GM18873 (cell line): Measurements from ENCODE around the gene CELSR3.
A peak's percentile ranks its signal among the peaks of the same experiment; 100 is the strongest.

Experiments used
- ATAC-seq: cut with Tn5 transposase; IDR thresholded peaks from one replicate; pipeline ENCODE4 v1.9.1; 2021; ENCODE audit warnings: mild to moderate bottlenecking, moderate library complexity, moderate number of reproducible peaks; ENCODE audit not compliant: unreplicated experiment, low FRiP score

Gene CELSR3

DNA sequence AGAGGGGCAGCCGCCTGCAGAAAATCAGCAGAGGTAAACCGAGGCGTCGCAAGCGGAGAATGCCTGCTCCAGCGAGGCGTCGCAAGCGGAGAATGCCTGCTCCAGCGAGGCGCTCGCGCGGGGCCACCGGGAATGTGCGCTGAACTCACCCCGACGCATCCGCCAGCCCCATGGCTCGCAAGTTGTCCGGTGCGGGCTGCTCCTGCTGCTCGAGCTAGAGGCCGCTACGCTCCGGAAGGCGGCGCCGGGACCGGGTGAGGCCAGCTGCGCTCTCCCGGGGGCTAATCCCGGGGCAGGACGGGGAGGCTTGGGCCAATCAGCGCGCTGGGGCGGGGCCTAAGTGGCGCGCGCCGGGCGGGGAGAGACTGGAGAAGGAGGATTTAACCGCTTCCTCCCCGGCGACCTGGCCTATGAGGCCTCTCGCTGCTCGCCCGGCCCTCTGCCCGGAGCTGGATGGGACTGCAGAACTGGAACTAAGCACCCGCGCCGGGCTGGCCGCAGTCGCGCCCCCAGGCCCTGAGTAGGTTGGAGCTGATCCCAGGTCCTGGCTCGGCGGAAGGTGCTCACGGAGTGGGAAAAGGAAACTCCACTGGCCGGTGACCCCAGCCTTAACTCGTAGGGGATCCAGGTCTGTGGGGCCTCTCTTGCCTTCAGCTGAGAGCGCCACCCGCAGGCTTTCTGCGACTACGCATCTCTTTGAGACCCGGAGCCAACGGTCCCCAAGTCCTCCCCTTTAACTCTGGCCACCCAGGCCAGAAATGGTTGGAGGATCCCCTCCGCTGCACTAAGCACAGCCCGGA is 27.3 kb downstream of the CELSR3 start, which contains the start of gene SLC26A6:
TSS of gene SLC26A6 (minus strand) at position 240 of the 800 bp plus-strand sequence. CDS start at position 172, 68 bp downstream.
- ATAC-seq: peak; percentile 75

DNA sequence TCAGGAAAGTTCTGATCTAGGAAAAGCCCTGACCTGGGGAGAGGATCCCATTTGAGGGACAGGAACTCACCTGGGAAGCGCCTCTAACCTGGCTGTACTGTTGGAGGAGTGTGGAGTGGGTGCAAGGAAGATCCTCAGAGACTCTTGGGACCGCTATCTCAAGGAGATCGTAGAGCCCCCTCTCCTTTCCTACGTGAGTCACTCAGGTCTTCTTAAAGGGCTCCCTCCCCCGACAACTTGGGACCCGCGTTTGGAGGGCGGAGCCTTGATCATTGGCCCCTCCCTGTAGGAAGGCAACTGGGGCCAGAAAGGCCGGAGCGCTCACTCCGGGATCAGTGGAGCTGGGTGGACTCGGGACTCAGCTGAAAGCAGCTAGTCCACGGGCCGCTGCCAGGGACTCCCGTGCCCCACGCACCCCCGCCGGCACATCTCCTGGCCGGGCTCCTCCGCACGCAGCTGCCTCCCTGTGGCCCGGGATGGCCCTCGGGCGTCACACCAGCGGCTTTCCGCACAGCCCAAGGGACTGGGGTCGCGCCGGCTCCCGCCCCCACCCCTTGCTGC is 27.9 kb downstream of the CELSR3 start:
- peak; percentile 9 for ATAC-seq

DNA sequence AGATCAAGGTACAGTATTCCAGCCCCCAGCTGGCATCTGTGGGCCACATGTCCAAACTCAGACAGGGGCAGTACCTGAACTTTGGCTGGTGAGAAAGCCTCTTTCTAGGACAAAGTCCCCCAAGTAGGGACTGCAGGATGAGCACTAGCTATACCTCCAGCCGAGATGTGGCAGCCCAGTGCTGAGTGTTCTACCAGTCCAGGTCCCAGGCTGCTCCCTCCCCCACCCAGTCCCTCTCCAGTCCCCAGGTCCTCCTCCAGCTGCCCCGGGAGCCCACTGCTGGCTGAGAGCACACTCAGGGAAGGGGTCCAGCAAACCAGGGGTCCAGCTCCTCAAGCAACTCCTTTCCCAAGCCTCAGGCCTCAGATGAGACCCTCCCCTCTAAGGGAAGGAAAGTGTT is 28.9 kb downstream of the CELSR3 start:
- ATAC-seq: no peak

DNA sequence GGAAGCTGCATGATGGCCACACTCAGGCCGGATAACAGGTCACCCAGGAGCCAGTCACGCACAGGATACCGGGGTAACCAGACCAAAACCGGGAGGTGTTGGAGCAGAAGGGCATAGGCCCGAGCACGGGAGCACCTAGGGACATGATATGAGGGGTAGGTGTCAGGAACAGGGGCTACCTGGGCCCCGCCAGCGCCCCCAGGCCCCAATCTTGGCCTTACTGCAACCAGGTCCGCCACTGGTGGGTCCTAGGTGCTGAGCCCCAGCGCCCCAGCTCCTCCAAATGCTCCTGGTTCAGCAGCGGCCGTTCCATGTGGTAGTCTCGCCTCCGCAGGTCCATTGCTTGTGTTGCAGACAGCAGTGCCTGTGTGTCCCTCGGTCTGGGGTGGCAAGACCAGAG is 29.4 kb downstream of the CELSR3 start:
- no peak for ATAC-seq

DNA sequence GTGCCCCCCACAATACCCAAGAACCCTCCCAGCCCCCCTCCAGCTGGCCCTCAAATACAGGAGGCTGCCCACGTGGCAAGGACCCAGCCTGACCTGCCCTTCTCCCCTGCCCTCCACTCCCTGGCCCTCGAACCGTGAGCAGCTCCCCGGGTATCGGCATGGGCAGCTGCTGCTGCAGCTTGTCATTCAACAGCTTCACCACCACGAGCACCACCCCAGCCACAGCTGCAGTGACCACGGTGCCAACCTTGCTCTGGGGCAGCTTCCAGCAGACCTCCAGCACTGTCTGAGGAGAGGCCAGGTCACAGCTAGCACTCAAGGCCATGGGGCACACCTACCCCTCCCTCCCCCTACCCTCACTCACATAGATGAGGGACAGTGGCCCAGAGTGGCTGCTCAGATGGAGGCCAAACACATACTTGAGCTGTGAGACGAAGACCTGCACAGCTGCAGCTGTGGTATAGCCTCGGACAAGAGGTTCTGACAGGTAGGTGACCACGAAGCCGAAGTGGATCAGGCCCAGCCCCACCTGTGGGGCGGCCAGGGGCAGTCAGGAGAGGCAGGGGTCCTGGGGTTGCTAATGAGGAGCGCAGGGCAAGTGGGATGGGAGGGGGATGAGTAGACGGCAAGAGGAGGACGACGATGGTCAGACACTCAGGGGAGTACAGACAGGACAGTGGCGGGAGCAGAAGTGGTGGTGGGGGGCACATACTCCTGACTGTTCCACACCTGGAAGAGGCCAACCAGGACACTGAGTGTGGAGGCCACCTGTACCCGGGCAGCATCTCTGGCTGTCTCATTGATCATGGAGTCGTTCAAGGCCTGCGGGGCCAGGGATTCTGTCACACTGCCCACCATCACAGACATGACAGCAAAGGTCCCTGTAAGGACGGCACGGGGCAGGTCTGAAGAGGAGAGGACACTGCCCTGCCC is 30.9 kb downstream of the CELSR3 start:
- ATAC-seq: no peak

DNA sequence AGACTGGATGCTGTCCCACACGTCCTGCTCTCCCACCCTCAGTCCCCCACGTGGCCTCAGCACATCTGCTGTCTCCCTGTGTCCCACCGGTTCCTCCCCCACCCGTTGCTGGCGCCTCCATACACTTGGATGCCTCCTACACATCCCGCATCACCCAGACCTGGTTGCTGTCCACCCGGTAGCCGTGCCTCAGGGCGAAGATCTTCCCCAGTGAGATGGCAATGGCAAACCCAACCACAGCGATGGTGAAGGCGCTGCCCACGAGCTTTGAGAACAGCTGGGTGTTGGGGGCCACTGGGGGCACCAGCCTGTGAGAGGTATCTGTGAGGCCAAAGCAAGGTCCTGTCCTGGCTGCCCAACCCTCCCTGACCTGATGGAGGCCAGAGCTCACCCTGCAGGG is 31.9 kb downstream of the CELSR3 start:
- no peak for ATAC-seq

DNA sequence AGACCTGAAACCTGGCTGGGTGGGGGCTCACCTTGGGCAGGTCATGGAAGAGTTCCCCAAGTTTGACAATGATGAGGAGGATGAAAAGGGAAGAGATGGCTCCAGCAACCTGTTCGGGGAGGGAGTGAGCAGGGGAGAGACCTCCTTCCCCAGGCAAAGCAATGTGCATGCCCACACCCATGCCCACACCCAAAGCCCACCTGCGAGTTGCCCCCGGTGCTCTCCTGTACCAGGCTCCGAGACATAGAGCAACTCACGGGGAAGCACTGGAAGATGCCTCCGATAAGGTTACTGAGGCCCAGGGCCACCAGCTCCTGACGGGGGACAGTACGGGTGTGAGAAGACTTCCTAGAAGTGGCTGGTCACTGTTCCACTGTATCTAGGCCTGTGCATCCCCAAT is 32.3 kb downstream of the CELSR3 start:
- no peak for ATAC-seq

DNA sequence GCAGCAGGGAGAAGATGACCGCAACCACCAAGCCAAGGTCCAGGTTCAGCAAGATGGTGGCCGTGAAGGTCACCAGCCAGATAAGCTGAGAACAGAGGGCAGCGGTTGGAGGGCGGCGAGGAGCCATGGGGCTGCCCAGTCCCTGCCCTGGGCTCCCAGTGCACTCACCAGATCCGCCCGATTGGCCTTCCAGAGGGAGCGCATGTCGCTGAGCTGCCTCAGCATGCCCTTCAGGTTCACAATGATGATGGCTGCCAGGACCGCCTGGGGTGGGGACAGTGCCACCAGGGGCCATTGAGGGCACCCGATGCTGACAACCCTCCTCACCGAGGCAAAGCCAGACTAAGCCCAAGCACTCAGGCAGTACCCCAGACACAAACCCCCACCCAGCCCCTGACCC is 32.8 kb downstream of the CELSR3 start:
- no peak for ATAC-seq

DNA sequence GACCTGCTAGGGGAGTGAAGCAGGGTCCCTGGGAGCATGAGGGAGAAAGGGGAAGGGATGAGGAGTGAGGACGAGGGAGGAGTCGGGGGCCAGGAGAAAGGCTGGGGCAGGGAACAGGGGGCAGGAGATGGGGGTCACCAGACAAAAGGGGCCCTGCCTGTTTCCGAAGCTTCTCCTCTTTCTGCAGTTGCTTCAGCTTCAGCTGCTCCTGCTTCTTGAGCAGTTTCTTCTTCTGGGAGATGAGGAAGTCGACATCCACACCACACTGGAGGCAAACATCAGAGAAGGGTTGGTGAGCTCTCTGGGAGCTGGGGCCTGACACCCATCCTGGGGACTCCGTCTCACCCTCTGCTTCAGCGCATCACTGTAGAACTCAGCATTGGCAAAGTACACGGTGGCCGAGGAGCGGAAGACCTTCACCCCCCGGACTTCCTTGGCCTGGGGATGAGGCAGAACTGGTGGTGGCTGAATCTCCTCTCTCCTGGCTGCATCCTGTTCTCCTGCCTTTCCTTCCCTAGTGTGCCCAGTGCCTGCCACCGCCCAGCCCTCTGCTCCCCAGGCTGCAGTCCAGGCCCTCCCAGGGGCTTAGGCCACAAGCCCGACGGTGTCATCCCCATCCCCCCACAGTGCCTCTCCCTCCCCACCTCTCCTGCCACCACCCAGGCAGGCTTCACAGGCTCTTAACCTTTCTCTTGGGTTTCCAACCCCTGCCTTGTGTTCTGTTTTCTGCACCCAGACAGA is 34.2 kb downstream of the CELSR3 start:
- no peak for ATAC-seq

DNA sequence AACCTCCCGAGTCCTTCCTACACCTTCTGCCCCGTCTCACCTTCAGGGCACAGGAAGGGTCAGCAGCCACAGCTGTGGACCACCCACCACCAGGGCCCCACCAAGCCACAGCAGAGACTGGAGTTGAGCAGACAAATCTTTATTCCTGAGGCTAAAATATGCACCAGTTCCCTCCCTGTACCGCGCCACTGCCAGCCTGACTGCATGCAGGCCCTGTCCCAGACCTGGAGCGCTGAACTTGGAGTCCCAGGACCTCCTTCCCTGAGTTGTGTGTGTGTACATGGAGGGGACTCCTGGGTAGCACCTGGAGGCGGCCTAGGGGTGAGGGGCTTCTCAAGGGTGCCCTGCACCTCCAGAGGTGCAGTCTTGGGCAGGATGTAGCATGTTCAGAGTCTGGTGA is 37.1 kb downstream of the CELSR3 start:
- no peak for ATAC-seq

DNA sequence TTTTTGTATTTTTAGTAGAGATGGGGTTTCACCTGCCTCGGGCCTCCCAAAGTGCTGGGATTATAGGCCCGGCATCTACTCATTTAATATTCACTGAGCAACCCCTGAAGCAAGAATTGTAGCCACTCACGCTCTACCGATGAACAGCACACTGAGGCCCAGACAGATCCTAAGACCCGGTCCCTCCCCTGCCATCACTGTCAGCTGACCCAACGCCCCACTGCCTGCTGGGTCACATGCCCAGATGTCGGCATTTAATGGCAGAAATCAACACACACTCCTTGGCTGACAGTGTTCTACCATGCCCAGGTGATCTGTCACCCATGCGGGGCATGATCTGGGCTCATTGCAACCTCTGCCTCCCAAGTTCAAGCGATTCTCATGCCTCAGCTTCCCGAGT is 37.9 kb downstream of the CELSR3 start:
- ATAC-seq: no peak

DNA sequence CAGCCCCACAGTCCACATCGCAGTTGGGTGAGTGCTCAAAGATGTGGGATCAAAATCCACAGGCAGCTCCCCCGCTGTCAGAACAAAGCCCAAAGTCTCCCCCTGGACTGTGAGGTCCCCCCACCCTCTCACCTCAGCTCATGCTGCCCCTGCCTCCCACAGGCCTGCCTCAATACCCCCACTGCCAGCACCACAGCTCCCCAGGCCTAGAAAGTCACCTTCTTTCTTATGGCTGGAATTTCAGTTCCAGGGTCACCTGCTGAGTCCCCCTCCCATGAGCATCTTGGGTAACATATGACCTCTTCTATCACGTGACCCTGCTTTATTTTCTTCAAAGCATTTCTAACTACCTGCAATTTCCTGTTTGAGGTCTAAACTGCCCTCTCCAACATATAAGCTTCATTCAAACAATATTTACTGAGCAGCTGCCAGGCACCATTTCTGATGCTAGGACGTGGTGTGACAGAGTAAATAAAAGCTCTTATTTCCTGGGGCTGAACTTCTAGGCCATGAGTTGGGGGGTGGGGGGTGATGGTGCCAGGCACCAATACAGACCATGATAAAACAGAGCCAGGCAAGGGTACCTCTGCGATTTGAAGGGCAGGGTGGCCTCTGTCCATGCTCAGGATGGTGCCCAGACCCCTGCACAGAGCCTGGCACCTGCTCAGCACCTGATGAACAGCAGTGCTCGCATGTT is 38.7 kb downstream of the CELSR3 start:
- no peak for ATAC-seq

DNA sequence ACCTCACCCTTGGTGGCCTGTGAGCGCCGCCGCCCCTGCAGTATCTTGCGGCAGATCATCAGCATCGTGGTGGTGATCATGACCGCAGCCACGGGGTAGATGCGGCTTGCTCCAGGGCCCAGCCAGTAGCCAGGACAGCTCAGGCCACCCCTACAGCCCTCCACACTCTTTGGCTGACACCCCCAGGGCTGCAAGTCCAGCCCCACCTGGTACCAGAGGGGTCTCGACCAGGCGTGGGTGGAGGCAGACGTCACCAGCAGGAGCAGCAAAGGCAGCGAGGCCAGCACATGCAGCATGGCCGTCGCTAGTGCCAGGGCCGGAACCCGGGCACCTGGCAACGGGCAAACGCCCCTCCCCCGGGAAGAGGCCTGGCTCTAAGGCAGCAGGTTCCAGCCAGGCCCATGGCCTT is 41.2 kb downstream of the CELSR3 start, which contains the start of gene TMEM89:
TSS of gene TMEM89 (minus strand) at position 309 of the 409 bp plus-strand sequence. CDS start at position 296, 13 bp downstream.
- ATAC-seq: no peak

DNA sequence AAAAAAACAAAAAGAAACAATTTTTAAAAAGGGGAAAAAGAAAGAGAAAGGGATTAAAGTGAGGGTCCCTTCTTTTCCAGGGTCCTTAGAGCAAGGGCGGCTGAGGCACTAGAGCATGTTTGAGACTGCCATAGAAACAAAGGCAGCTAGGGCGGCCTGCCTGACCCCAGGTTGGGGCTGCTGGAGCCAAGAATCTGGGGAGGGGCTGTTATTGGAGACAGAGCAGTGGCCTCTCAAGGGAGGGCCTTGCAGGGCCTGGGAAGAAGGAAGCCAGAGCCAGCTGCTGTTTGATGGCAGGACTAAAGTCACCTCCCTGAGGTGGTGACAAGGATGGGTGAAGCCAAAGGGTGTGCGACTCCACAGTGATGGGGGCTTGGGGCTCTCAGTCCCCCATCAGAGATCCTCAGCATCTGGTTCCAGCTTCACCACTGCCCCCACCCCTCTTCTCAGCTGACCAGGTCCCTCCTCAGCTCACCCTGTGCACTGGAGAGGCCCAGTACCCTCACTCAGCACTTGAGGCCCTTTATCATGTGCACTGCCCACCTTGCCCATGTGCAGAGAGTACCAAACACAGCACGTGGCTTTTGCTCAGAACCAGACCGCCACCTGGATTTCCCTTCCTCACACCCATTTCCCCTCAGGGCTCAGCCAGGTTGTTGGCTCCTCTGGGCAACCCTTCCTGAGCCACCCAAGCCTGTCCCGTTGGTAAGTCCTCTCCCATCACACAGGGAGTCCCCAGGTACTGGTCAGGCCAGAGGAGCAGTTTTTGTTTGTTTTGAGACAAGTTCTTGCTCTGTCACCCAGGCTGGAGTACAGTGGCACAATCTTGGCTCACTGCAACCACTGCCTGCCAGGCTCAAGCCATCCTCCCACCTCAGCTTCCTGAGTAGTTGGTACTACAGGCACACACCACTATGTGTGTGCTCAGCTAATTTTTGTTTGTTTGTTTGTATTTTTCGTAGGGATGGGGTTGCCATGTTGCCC is 42.9 kb downstream of the CELSR3 start:
- no peak for ATAC-seq

DNA sequence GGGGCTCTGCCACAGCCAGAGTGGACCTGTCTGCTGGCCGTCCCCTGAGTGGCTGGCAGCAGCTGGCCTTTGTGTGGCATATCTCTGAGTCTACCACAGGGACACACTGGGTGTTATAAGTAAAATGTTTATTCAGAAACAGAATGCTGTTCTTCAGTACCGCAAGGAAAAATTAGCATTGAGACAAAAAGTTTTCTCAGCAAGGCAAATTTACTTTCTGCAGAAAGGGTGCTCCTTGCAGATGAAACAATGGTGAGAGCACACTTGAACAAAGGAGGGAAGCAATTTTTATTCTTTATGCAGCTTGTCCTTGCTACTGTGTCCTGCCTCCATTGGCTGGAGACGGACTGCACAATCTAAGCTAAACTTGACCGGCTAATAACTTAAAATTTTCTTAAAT is 45.1 kb downstream of the CELSR3 start:
- no peak for ATAC-seq

DNA sequence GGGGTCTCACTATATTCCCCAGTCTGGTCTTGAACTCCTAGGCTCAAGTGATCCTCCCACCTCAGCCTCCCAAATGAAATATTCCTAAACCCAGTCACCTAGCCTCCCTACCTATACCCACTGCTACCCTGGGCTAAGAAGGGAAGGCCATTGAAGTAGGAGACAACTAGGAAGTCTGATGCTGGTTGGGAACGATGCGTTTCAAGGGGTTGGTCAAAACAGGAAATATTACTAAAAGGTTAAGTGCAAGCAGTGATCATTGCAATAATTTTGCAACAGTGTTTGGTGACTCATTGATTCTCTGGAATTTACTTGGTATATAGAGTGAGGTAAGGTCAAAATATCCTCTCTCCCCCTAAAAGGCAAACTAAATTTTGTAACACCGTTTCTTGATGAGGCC is 48.6 kb downstream of the CELSR3 start:
- no peak for ATAC-seq

DNA sequence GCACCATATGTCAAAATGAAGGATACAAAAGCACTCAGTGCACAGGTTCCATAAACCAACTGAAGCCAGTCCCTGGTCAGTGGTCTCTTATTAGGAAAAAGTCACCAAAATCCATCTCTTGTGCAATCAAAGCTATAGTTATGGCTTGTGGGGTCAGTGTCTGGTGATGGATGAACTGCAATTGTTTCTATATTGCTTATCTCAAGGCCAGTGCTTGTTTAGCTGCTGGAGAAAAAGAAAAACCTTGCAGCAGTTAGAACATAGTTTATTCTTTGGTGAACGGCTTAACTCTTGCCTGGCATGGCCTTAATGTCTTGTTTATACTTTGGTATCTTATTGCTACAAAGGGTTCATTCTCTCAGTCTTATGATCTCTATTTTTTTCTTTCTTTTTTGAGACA is 50.4 kb downstream of the CELSR3 start:
- no peak for ATAC-seq
